Natural killer cell (primary cell): ENCODE results near the gene MAP7D3. TPM values are rescaled to one million over a fixed set of nuclear protein-coding genes. Genes with fewer than 3 reads are reported as not detected.

Experiments used
- ATAC-seq, 3 donors: fragments of 150-1000 bp in 2 of 3; fragments of 200-7000 bp in 1 of 3; cut with Tn5 transposase; 1 replicate in 1 of 3; 2 replicates in 2 of 3; pipeline ENCODE4 v1.10.0; 2021; ENCODE audit warnings: mild to moderate bottlenecking in 2 of 3, moderate library complexity in 2 of 3
- DNase-seq, 2 donors: peaks; one replicate each; pipeline versions ENCODE4 v3.0.0 to v3.0.0-alpha.2; 2013 to 2021; ENCODE audit warnings: mixed read lengths in 1 of 2
- H3K27ac ChIP-seq: one replicate; pipeline ENCODE4 v1.5.1; 2013; ENCODE audit warnings: mild to moderate bottlenecking, low read length
- H3K27me3 ChIP-seq: one replicate; pipeline ENCODE4 v1.6.1; 2013; ENCODE audit warnings: low read length; ENCODE audit not compliant: control insufficient read depth, insufficient read depth
- H3K36me3 ChIP-seq: one replicate; pipeline ENCODE4 v1.6.1; 2013; ENCODE audit warnings: low read length; ENCODE audit not compliant: control insufficient read depth, insufficient read depth
- H3K4me1 ChIP-seq: one replicate; pipeline ENCODE4 v1.6.1; 2013; ENCODE audit warnings: low read length; ENCODE audit not compliant: control insufficient read depth, insufficient read depth
- H3K4me3 ChIP-seq: one replicate; pipeline ENCODE4 v1.5.1; 2013; ENCODE audit warnings: low read length
- H3K9me3 ChIP-seq: one replicate; pipeline ENCODE4 v1.6.1; 2013; ENCODE audit warnings: low read length; ENCODE audit not compliant: control insufficient read depth, insufficient read depth
- H3K27ac Mint-ChIP-seq, 2 donors: one replicate each; pipeline ENCODE4 v1.8.0; 2022; ENCODE audit warnings: mild to moderate bottlenecking in 2 of 2, mixed read lengths in 2 of 2, moderate library complexity in 1 of 2
- H3K27me3 Mint-ChIP-seq, 2 donors: one replicate each; pipeline ENCODE4 v1.8.0; 2022; ENCODE audit warnings: low read depth in 2 of 2, mixed read lengths in 2 of 2
- H3K36me3 Mint-ChIP-seq: one replicate; pipeline ENCODE4 v1.8.0; 2022; ENCODE audit warnings: mixed read lengths
- H3K4me1 Mint-ChIP-seq, 2 donors: one replicate each; pipeline ENCODE4 v1.8.0; 2022; ENCODE audit warnings: mixed read lengths in 2 of 2
- H3K4me3 Mint-ChIP-seq: one replicate; pipeline ENCODE4 v1.8.0; 2022; ENCODE audit warnings: mild to moderate bottlenecking, moderate library complexity, mixed read lengths
- H3K9me3 Mint-ChIP-seq, 2 donors: one replicate each; pipeline ENCODE4 v1.8.0; 2022; ENCODE audit warnings: mixed read lengths in 2 of 2
- CTCF ChIP-seq: fragments of 200-600 bp; IDR thresholded peaks from one replicate; pipeline ENCODE4 v1.8.0; 2022; ENCODE audit warnings: antibody characterized with exemption
- WGBS: methylation state at CpG from one replicate; pipeline ENCODE4 v1.1.7; 2013; ENCODE audit warnings: missing lambda C conversion rate; ENCODE audit not compliant: insufficient coverage; 5-methylcytosine and 5-hydroxymethylcytosine counted together
- intact Hi-C: fragments of 100-400 bp; cut with micrococcal nuclease; formaldehyde crosslinking; loops from one replicate; pipeline ENCODE4 v1.14.2; 2022
- total RNA-seq, 4 donors: library from RNA; stranded (reverse); fragments of 120-200 nt in 1 of 4; gene quantifications; one replicate each; pipeline versions ENCODE4 v1.2.3 to v1.2.4, GENCODE V29; 2013 to 2022

Gene MAP7D3
- total RNA-seq, 3 donors from 2014 or later (not counting 1 experiment from before 2014, with no cell fraction given) = 5.6 to 6.1 (median 5.7) TPM

- Histone ChIP-seq H3K27me3 (no peaks in the 10 kb centered on the region), H3K4me3 (no peak overlapping the region), H3K36me3 (no peaks in the 10 kb centered on the region), H3K27ac (no peak overlapping the region), H3K9me3 (no peaks in the 10 kb centered on the region), H3K4me1 (peaks cover 6% of the 10 kb centered on the region)
- Mint-ChIP-seq H3K27ac (no peak overlapping the region), H3K4me3 (no peak overlapping the region), H3K36me3 (no peaks in the 10 kb centered on the region), H3K9me3 (no peaks in the 10 kb centered on the region), H3K4me1 (peaks cover 23 to 24% of the 10 kb centered on the region in 2 donors), H3K27me3 (peaks cover 4 to 13% of the 10 kb centered on the region in 2 donors)
- TF ChIP-seq CTCF = no peak
- intact Hi-C loops = no loop called here
- ATAC-seq (no peak), DNase-seq (no peak)
- WGBS = no CpG with 5 or more reads among the region's 4 CpGs
These were observed 56.0 kb downstream of the MAP7D3 start for GRCh38 chrX:136195247-136195646.

GRCh38 chrX:136194536-136194935, 56.7 kb downstream of the MAP7D3 start:
- Histone ChIP-seq H3K27me3 (no peaks in the 10 kb centered on the region), H3K4me3 (no peak overlapping the region), H3K4me1 (peaks cover 6% of the 10 kb centered on the region), H3K36me3 (no peaks in the 10 kb centered on the region), H3K9me3 (no peaks in the 10 kb centered on the region), H3K27ac (no peak overlapping the region)
- no peak for TF ChIP-seq CTCF
- no peak for DNase-seq
- Mint-ChIP-seq H3K9me3 (no peaks in the 10 kb centered on the region), H3K27me3 (peaks cover 4 to 13% of the 10 kb centered on the region in 2 donors), H3K27ac (no peak overlapping the region), H3K4me3 (no peak overlapping the region), H3K4me1 (peaks cover 23 to 24% of the 10 kb centered on the region in 2 donors), H3K36me3 (no peaks in the 10 kb centered on the region)
- intact Hi-C loops = no loop called here
- no peak for ATAC-seq
- no CpG with 5 or more reads among the region's 2 CpGs for WGBS

- H3K9me3 ChIP-seq = no peaks in the 10 kb centered on the region
- no peak for TF ChIP-seq CTCF
- 0% methylated on average over 3 of the region's 4 CpGs for WGBS
- H3K27ac ChIP-seq = no peak overlapping the region
- Mint-ChIP-seq H3K27me3 (peaks cover 4 to 13% of the 10 kb centered on the region in 2 donors), H3K4me3 (peak overlapping the region; percentile 3), H3K4me1 (peaks cover 23 to 24% of the 10 kb centered on the region in 2 donors), H3K27ac (peak overlapping the region in 1 of 2 donors; percentile 69), H3K36me3 (no peaks in the 10 kb centered on the region), H3K9me3 (no peaks in the 10 kb centered on the region)
- no peaks in the 10 kb centered on the region for H3K27me3 ChIP-seq
- no peaks in the 10 kb centered on the region for H3K36me3 ChIP-seq
- ATAC-seq = no peak
- DNase-seq = peak in 1 of 2 donors; percentile 12
- no peak overlapping the region for H3K4me3 ChIP-seq
- H3K4me1 ChIP-seq = peaks cover 6% of the 10 kb centered on the region
- intact Hi-C loops = no loop called here
These were observed 57.4 kb downstream of the MAP7D3 start for GRCh38 chrX:136193771-136194170.

GRCh38 chrX:136192839-136193414, 58.3 kb downstream of the MAP7D3 start:
- no peaks in the 10 kb centered on the region for H3K9me3 ChIP-seq
- intact Hi-C loops = no loop called here
- H3K4me1 ChIP-seq = peaks cover 6% of the 10 kb centered on the region
- Mint-ChIP-seq H3K27ac (peak overlapping the region in 1 of 2 donors; percentile 69), H3K27me3 (peaks cover 4 to 13% of the 10 kb centered on the region in 2 donors), H3K4me1 (peaks cover 23 to 24% of the 10 kb centered on the region in 2 donors), H3K4me3 (no peak overlapping the region), H3K36me3 (no peaks in the 10 kb centered on the region), H3K9me3 (no peaks in the 10 kb centered on the region)
- DNase-seq (no peak), ATAC-seq (no peak)
- H3K27ac ChIP-seq = no peak overlapping the region
- no peak for TF ChIP-seq CTCF
- no peak overlapping the region for H3K4me3 ChIP-seq
- no peaks in the 10 kb centered on the region for H3K27me3 ChIP-seq
- WGBS = 28% methylated on average over 2 of the region's 3 CpGs
- H3K36me3 ChIP-seq = no peaks in the 10 kb centered on the region
